Measurements from ENCODE around the gene AQP4. TPM values are rescaled to one million over a fixed set of nuclear protein-coding genes. Genes with fewer than 3 reads are reported as not detected.

Gene AQP4, protein sequence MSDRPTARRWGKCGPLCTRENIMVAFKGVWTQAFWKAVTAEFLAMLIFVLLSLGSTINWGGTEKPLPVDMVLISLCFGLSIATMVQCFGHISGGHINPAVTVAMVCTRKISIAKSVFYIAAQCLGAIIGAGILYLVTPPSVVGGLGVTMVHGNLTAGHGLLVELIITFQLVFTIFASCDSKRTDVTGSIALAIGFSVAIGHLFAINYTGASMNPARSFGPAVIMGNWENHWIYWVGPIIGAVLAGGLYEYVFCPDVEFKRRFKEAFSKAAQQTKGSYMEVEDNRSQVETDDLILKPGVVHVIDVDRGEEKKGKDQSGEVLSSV
- not detected for total RNA-seq

- H3K4me3 Mint-ChIP-seq = no peak within 1 kb of the TSS
- peaks cover 3% of the 10 kb centered on the region for H3K27me3 Mint-ChIP-seq
- ATAC-seq (replicated peaks) = no peak
- no peaks in the 10 kb centered on the region for H3K36me3 Mint-ChIP-seq (ENCODE audit: low read depth)
- H3K27ac Mint-ChIP-seq = no peak within 1 kb of the TSS
- no peaks in the 10 kb centered on the region for H3K4me1 Mint-ChIP-seq
- no peaks in the 10 kb centered on the region for H3K9me3 Mint-ChIP-seq
Measured at GRCh38 chr18:26865557-26865956, at the start of gene AQP4. TSS of gene AQP4 (minus strand) at chr18:26865707. CDS start at chr18:26865689, 18 bp downstream.

GRCh38 chr18:26911840-26912239 lies 46.3 kb upstream of the AQP4 start:
- no peak overlapping the region for H3K4me3 Mint-ChIP-seq
- H3K27ac Mint-ChIP-seq = no peak overlapping the region
- H3K9me3 Mint-ChIP-seq = peaks cover 11% of the 10 kb centered on the region
- H3K4me1 Mint-ChIP-seq = no peaks in the 10 kb centered on the region
- H3K27me3 Mint-ChIP-seq = no peaks in the 10 kb centered on the region
- H3K36me3 Mint-ChIP-seq (ENCODE audit: low read depth) = no peaks in the 10 kb centered on the region
- no peak for ATAC-seq (replicated peaks)

- H3K36me3 Mint-ChIP-seq (ENCODE audit: low read depth) = no peaks in the 10 kb centered on the region
- no peak for ATAC-seq (replicated peaks)
- H3K27ac Mint-ChIP-seq = no peak overlapping the region
- H3K4me1 Mint-ChIP-seq = no peaks in the 10 kb centered on the region
- H3K4me3 Mint-ChIP-seq = no peak overlapping the region
- no peaks in the 10 kb centered on the region for H3K27me3 Mint-ChIP-seq
- H3K9me3 Mint-ChIP-seq = peaks cover 18% of the 10 kb centered on the region
Measured at GRCh38 chr18:26909599-26910290, 44.2 kb upstream of the AQP4 start.

DNA sequence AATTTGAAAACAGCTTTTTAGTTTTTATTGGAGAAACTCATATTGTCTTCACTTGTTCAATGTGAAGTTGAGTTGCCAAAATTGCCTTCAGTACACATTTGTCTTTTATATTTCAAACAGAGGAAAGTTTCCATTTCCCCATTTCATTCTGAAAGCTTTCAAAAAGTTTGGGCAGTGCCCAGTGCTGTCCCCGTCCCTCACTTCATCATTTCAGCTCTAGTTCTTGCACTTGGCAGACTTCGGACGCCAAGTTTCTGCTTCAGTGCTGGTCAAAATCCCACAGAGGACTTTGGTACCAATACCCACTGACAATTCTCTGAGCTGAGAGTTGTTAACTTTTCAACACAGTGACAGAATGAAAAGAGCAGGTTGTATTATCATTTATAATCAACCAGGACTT lies 43.4 kb upstream of the AQP4 start:
- H3K4me1 Mint-ChIP-seq = no peaks in the 10 kb centered on the region
- no peaks in the 10 kb centered on the region for H3K36me3 Mint-ChIP-seq (ENCODE audit: low read depth)
- ATAC-seq (replicated peaks) = no peak

DNA sequence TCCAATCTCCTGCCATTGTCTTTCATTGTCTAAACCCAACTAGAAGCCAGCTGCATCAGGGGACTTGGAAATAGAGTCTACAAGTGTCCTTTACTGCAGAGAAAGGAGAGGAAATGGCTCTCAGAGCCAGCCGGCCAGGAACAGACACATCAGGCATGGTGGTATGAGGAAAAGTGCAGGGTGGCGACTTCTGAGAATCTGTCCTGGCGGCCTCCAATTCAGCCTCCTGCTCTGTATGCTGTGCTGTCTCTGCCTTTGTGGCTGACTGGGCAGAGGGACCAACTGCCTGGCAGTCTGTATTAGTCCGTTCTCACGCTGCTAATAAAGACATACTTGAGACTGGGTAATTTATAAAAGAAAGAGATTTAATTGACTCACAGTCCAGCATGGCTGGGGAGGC lies 36.8 kb upstream of the AQP4 start:
- no peaks in the 10 kb centered on the region for H3K27me3 Mint-ChIP-seq
- H3K27ac Mint-ChIP-seq = no peak overlapping the region
- no peaks in the 10 kb centered on the region for H3K4me1 Mint-ChIP-seq
- ATAC-seq (replicated peaks) = no peak
- no peak overlapping the region for H3K4me3 Mint-ChIP-seq
- H3K9me3 Mint-ChIP-seq = peaks cover 25% of the 10 kb centered on the region
- H3K36me3 Mint-ChIP-seq (ENCODE audit: low read depth) = no peaks in the 10 kb centered on the region

More for the DNA sequence above, 43.4 kb upstream of the AQP4 start:
- Mint-ChIP-seq H3K27ac (no peak overlapping the region), H3K4me3 (no peak overlapping the region), H3K9me3 (peaks cover 18% of the 10 kb centered on the region), H3K27me3 (no peaks in the 10 kb centered on the region)

- Mint-ChIP-seq H3K36me3 (ENCODE audit: low read depth) (no peaks in the 10 kb centered on the region), H3K27ac (no peak overlapping the region), H3K4me1 (no peaks in the 10 kb centered on the region), H3K27me3 (no peaks in the 10 kb centered on the region), H3K4me3 (no peak overlapping the region), H3K9me3 (peaks cover 18% of the 10 kb centered on the region)
- ATAC-seq (replicated peaks) = no peak
Measured at GRCh38 chr18:26901020-26901419, 35.5 kb upstream of the AQP4 start.

DNA sequence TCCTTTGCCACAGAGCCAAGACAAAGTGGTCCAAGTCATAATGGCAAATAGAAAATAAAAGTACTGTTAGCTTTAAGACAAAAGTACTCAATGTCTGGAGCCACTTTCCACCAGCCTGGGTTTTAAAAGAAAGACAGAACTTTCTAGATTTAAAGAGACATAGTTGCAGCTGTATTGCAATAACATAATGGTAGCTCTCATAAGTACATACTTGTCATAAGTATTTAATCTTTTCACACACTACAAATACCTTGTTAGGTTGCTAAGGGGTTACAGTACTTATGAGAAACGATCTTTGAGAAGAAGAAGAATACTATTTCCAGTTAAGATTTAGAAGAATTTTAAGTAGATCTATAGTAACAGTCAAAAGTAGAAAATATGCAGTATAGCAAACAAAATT lies 28.9 kb upstream of the AQP4 start:
- H3K4me1 Mint-ChIP-seq = no peaks in the 10 kb centered on the region
- no peaks in the 10 kb centered on the region for H3K36me3 Mint-ChIP-seq (ENCODE audit: low read depth)
- no peaks in the 10 kb centered on the region for H3K9me3 Mint-ChIP-seq
- no peaks in the 10 kb centered on the region for H3K27me3 Mint-ChIP-seq
- no peak for ATAC-seq (replicated peaks)
- no peak overlapping the region for H3K27ac Mint-ChIP-seq
- no peak overlapping the region for H3K4me3 Mint-ChIP-seq

GRCh38 chr18:26893996-26894395 lies 28.5 kb upstream of the AQP4 start:
- no peak overlapping the region for H3K4me3 Mint-ChIP-seq
- H3K27ac Mint-ChIP-seq = no peak overlapping the region
- no peaks in the 10 kb centered on the region for H3K4me1 Mint-ChIP-seq
- H3K36me3 Mint-ChIP-seq (ENCODE audit: low read depth) = no peaks in the 10 kb centered on the region
- no peak for ATAC-seq (replicated peaks)
- H3K9me3 Mint-ChIP-seq = no peaks in the 10 kb centered on the region
- no peaks in the 10 kb centered on the region for H3K27me3 Mint-ChIP-seq

DNA sequence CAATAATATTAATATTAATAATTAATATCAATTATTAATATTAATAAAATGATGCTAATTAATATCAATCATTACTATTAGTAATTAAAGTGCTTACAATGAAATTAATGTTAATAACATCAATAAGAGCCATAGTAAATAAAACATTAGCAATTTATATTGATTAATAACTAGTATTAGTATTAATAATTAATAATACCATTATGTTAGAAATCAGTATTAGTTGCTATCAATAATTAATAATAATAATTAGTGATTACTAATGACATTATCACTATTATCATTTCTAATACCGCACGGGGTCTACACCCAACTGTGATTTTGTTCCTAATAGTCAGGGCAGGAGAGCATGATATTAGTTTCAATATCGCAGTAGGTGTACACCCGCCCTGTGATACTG lies 22.8 kb upstream of the AQP4 start:
- no peak for ATAC-seq (replicated peaks)
- no peaks in the 10 kb centered on the region for H3K36me3 Mint-ChIP-seq (ENCODE audit: low read depth)
- no peaks in the 10 kb centered on the region for H3K4me1 Mint-ChIP-seq
- no peaks in the 10 kb centered on the region for H3K27me3 Mint-ChIP-seq
- no peak overlapping the region for H3K27ac Mint-ChIP-seq
- no peaks in the 10 kb centered on the region for H3K9me3 Mint-ChIP-seq
- no peak overlapping the region for H3K4me3 Mint-ChIP-seq

- Mint-ChIP-seq H3K9me3 (peaks cover 16% of the 10 kb centered on the region), H3K4me3 (no peak overlapping the region), H3K27ac (no peak overlapping the region), H3K4me1 (no peaks in the 10 kb centered on the region), H3K36me3 (ENCODE audit: low read depth) (no peaks in the 10 kb centered on the region), H3K27me3 (no peaks in the 10 kb centered on the region)
- ATAC-seq (replicated peaks) = no peak
Measured at GRCh38 chr18:26875040-26875654, 9.6 kb upstream of the AQP4 start.

DNA sequence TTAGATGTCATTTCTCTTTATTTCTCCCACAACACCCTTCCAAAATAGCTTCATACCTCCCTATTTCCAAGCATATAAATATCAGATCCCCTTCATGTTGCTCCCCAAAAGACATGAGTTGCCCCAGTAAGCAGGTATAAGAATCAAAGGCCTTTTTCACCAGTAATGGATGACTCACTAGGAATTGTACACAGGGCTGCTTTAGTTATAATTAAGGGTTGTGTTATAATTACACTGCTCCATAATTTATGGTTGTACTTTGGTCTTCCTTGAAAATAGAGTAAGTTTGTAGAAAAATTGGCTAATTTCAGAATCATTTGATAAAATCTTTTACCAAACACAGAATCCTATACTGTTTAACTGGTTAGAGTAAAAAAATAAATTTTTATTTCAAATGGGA lies 8.8 kb upstream of the AQP4 start:
- Mint-ChIP-seq H3K27me3 (no peaks in the 10 kb centered on the region), H3K4me1 (no peaks in the 10 kb centered on the region), H3K9me3 (peaks cover 14% of the 10 kb centered on the region), H3K36me3 (ENCODE audit: low read depth) (no peaks in the 10 kb centered on the region), H3K4me3 (no peak overlapping the region), H3K27ac (no peak overlapping the region)
- ATAC-seq (replicated peaks) = no peak

DNA sequence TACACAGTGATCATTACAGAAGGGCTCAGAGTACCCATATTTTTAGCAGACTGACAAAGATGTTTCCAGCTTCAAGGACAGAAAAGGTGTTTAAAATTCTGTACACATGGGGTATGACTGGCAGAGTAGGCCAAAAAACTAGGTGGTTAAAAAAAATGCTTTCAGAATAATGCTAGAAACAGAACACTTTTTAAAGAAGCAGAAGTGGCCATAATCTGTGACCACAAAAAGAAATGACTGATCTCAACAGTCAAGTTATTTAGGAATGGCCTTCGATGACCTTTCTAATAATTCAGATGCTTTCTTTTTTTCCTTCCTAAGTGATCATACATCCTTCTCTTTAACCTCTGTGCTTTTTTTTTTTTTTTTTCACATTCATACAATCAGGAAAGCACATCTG lies 4.1 kb upstream of the AQP4 start:
- no peaks in the 10 kb centered on the region for H3K4me1 Mint-ChIP-seq
- peaks cover 5% of the 10 kb centered on the region for H3K9me3 Mint-ChIP-seq
- no peaks in the 10 kb centered on the region for H3K36me3 Mint-ChIP-seq (ENCODE audit: low read depth)
- ATAC-seq (replicated peaks) = no peak
- H3K27ac Mint-ChIP-seq = no peak overlapping the region
- no peak overlapping the region for H3K4me3 Mint-ChIP-seq
- H3K27me3 Mint-ChIP-seq = no peaks in the 10 kb centered on the region

- H3K4me1 Mint-ChIP-seq = no peaks in the 10 kb centered on the region
- H3K36me3 Mint-ChIP-seq (ENCODE audit: low read depth) = no peaks in the 10 kb centered on the region
- ATAC-seq (replicated peaks) = no peak
- H3K27me3 Mint-ChIP-seq = no peaks in the 10 kb centered on the region
- peaks cover 5% of the 10 kb centered on the region for H3K9me3 Mint-ChIP-seq
- H3K27ac Mint-ChIP-seq = no peak overlapping the region
- no peak overlapping the region for H3K4me3 Mint-ChIP-seq
Measured at GRCh38 chr18:26868968-26869586, 3.6 kb upstream of the AQP4 start.

DNA sequence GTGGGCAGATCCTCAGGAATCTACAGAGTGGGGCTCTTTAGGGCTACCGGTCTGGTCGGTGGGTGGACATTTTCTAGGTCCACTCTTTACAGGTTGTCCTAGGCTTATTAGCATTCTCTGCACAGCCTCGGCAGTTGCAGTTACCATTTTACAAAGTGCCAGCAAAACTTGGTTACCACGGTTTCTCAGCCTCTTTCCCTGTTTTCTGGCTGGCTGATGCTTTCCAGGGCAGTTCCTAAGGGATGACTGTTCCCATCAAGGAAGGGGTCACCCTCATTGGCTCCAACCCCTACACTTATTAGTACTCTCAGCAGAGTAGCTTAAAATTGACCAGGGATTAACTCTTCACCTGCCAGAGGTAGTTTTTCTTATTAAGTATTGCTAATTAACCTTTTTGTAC lies 2.0 kb upstream of the AQP4 start:
- Mint-ChIP-seq H3K27ac (no peak overlapping the region), H3K27me3 (peaks cover 3% of the 10 kb centered on the region), H3K9me3 (peaks cover 5% of the 10 kb centered on the region), H3K36me3 (ENCODE audit: low read depth) (no peaks in the 10 kb centered on the region), H3K4me1 (no peaks in the 10 kb centered on the region), H3K4me3 (no peak overlapping the region)
- no peak for ATAC-seq (replicated peaks)

DNA sequence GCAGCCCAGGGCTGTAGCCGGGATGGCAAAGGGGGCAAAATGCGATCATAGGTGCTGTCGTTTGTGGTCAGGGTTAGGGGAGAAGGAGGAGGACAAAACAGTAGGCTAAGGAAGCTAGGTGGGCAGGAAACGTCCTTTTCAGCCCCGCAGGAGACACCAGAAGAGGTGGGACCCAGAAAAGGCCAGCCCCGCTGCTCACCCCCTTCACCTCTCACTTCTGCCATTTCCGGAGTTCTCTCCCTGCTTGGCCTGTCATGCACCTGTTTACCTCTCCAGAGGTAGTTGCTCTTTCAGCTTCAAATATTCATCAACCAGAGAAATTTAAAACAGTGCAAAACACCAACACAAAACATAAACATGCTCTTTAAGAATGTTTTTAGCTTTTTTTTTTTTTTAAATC lies 849 bp downstream of the AQP4 start:
- Mint-ChIP-seq H3K27ac (no peak overlapping the region), H3K4me1 (no peaks in the 10 kb centered on the region), H3K9me3 (no peaks in the 10 kb centered on the region), H3K4me3 (no peak overlapping the region), H3K36me3 (ENCODE audit: low read depth) (no peaks in the 10 kb centered on the region), H3K27me3 (peaks cover 3% of the 10 kb centered on the region)
- ATAC-seq (replicated peaks) = no peak

All from activated T-helper 17 cell treated with anti-CD3 and anti-CD28 coated beads, Interleukin-2, amount 50 U/mL, for 72 hours (primary cell).